ENCODE measurements around the gene GRM2.

Gene GRM2

DNA sequence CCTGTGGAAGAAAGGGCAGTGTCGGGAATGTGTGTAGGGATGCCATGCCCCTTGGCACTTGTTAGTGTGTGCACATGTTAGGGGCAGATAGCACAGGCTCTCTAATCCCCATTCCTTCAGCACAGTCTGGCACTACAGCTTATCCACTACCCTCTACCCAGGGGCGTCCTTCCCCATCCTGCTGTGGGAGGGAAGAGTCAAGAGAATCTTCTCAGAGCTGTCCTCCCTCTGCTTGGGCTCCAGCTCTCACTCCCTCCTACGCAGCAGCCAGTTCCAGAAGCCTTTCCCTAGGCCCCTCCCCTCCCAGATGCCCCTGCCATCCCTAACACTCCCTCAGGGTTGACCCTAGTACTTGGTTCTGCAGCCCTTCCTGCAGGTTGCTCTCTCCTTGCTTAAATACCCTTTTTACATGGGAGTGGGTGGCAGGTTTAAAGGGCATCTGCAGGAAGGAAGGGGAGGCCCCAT, 815 bp upstream of the GRM2 start:
- DNase-seq (ENCODE audit: low read depth), result no peak

GRCh38 chr3:51708216-51708845, 1.5 kb downstream of the GRM2 start:
- DNase-seq (ENCODE audit: low read depth), result no peak

- no peak for DNase-seq (ENCODE audit: low read depth)
Measured at GRCh38 chr3:51709004-51709420, 2.1 kb downstream of the GRM2 start.

DNA sequence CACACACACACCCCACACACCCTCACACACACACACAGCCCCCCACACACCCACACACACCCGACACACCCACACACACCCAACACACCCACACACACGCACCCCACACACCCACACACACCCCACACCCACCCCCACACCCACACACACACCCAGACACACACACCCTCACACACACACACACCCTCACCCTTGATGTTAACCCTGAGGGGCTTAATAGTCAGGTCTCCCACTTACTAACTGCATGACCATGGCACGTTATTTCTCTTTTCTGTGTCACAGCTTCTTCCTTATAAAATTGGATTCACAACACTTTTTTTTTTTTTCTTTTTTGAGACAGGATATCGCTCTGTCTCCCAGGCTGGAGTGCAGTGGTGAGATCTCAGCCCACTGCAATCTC, 2.8 kb downstream of the GRM2 start:
- DNase-seq (ENCODE audit: low read depth), result no peak

DNA sequence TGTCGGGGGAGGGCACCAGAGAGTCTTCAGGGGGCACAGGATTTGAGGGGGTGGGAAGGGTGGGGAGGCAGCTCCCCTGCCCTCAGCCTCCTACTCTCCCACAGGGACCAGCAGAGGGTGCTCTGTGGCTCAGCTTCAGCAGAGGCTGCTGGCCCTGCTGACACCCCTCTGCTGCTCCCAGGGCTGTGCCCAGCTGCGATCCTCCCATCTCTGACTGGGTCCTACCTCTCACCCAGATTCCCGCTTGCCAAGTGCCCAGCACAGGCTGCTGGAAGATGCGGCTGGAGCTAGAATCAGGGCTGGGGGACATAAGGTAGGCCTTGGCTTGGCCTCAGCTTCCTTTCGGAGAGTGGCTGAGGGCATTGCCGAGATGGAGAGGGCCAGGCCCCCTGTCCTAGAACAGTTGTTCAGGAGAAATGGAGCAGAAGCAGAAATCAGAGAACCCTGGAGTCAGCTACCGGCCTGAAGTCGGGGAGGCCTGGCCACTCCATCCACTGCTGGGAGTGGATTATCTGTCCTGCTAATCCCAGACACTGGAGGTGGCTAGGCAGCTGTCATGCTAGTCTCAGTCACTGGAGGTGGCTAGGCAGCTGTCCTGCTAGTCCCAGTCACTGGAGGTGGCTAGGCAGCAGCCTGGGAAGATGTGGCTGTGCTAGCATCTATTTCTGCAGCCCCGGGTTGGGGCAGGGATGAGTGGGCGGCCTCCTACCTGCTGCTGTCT, 3.9 kb downstream of the GRM2 start:
- DNase-seq (ENCODE audit: low read depth), result no peak

DNA sequence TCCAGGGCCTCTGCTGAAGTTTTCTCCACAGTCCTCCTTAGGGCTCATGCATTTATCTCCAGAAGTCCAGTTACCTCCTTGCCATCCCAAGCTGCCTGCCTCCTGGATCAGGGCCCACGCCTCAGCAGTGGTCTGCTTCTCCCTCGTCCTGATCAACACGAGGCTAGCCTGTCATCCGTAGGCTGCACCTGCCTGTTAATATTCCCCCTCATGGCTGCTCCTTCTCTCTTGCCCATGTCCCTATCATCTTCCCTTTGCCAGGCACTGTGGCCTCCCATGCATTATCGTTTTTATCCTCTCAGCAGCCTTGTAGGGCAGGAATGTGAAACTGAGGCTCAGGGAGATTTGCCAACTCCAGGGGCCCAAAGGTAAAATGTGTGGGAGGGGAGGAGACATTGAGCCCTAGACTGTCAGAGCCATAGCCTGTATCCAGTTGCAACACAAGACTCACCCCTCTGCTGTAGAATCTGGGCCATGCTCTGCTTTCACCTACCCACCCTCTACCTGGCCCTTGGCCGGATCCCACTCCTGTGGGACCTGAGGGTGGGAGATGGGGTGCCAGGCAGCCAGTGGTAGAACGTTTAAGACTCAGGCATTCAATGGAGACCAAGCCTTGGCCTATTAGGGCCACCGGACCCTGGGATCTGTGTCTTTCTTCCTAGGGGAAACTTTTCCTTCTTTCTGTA, 4.6 kb downstream of the GRM2 start:
- no peak for DNase-seq (ENCODE audit: low read depth)

GRCh38 chr3:51712038-51712420, 5.2 kb downstream of the GRM2 start:
- no peak for DNase-seq (ENCODE audit: low read depth)

- DNase-seq (ENCODE audit: low read depth), result no peak
Measured at GRCh38 chr3:51712511-51712931, 5.7 kb downstream of the GRM2 start.

GRCh38 chr3:51712963-51713362, 6.1 kb downstream of the GRM2 start:
- DNase-seq (ENCODE audit: low read depth), result no peak

- no peak for DNase-seq (ENCODE audit: low read depth)
Measured at GRCh38 chr3:51715231-51715976, 8.5 kb downstream of the GRM2 start.

DNA sequence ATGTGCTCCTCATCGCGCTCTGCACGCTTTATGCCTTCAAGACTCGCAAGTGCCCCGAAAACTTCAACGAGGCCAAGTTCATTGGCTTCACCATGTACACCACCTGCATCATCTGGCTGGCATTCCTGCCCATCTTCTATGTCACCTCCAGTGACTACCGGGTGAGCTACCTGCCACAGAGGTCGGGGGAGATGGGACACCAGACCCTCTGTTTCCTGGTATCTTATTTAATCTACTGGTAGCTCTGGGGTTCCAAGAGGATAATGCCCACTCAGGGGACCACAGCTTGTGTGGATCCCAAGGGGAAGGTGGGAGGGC, 9.1 kb downstream of the GRM2 start:
- no peak for DNase-seq (ENCODE audit: low read depth)

DNA sequence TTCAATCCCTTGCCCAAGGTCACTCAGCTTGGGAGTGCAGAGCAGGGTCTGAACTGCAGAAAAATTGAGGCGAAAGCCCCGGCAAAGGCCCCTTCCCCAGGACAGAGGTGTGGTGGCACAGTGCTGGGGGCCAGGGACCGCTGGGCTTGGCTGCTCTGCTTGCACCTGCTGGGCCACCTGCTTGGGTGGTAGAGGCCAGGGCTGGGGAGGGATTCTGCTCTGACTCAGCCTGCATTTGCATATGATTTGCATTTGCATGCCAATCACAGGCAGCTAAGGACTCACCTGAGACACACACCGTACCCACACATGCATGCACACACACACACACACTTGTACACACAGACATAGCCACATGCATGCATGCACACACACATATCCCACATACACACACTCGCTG, 9.9 kb downstream of the GRM2 start:
- DNase-seq (ENCODE audit: low read depth), result no peak

- DNase-seq (ENCODE audit: low read depth), result no peak
Measured at GRCh38 chr3:51717446-51717845, 10.6 kb downstream of the GRM2 start.

DNA sequence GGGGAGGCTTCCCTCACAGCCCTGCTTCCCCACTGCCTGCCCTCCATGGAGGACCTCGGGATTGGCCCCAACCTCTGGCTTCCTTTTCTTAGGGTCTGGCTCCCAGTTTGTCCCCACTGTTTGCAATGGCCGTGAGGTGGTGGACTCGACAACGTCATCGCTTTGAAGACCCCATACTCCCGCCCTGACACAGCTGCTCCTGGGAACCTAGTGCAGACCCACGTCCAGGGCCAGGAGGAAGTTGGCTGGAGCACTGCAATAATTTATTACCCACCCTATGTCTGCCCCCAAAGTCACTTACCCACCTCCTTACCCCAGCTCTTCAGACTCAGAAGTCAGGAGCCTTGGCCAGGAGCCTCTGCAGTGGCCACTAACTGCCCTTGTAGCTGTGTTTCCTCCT, 11.1 kb downstream of the GRM2 start:
- DNase-seq (ENCODE audit: low read depth), result no peak

- DNase-seq (ENCODE audit: low read depth), result no peak
Measured at GRCh38 chr3:51718547-51719409, 11.9 kb downstream of the GRM2 start.

GRCh38 chr3:51719410-51720025, 12.7 kb downstream of the GRM2 start:
- DNase-seq (ENCODE audit: low read depth), result no peak

DNA sequence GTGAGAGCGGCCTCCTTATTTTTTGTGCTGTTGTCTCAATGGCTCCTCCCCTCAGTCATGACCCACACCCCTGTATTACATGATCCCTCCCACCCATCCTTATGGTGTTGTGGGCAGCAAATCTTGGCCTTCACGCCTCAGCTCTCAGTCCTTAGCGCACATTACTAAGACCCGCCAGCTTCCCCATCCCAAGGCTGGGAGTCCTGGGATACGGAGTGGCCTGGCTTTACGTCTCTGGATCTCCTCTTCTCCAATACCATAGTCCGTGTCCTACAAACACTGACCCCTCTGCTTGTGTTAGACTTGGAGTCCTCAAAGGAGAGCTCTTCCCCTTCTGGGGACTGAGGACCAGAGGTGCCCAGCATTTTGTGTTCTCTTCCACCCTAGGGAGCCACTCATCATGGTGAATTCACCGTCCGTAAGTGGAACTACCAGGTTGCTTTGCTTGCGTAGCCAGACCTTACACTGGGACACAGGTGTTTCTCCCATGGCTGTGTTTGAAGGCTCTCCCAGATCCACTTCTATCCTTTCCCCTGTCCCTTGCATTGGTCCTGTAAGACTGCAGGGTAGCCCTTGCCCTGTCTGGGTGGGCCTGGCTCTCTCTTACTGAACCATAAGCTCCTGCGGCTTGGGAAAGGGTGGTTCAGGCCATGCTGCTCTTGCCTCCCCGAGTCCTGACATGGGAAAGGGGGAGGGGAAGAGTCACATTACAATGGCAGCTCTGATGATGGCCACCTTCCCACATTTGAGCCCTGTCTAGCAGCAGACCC, 13.6 kb downstream of the GRM2 start:
- no peak for DNase-seq (ENCODE audit: low read depth)

DNA sequence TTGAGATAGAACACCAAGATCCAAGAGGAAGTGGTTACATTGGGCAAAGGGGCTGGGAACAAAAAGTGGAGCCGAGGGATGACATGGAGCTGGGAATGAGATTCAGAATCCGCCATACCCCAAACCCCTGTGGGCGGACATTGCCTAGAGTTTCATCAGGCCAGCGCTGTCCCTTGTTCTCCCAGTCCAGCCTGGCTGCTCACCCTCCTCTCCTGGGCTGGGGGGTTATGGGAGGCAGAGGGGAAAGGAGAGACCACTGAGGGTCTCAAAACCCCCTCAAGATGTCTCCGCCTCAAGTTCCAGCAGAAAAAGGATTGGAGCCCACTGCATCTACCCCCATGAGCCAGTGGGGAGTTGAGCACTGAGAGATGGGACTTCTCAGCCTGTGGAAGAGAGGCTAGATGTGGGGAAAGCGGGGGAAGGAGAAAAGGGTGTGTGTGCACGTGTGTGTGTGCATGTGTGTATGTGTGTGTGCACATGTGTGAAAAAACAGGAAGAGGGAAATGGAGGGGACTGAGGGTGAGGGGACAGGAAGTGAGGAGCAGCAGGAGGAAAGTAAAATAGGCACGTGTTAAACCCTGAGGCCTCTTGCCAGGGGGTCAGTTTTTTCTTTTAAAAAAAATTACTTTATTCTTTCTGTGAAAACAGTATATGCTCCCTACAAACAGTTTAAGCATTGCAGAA, 14.3 kb downstream of the GRM2 start:
- no peak for DNase-seq (ENCODE audit: low read depth)

- no peak for DNase-seq (ENCODE audit: low read depth)
Measured at GRCh38 chr3:51722362-51722761, 15.5 kb downstream of the GRM2 start.

GRCh38 chr3:51727500-51727899, 20.6 kb downstream of the GRM2 start:
- DNase-seq (ENCODE audit: low read depth), result no peak

All from activated T-helper 1 cell treated with Interleukin-2 at 50 U/mL for 16 hours (primary cell).